Activated CD8-positive, alpha-beta memory T cell treated with anti-CD3 and anti-CD28 coated beads for 4 hours (primary cell): ENCODE results near the gene GPR65.

Source experiments
- DNase-seq, 2 donors: peaks; one replicate each; pipeline ENCODE4 v3.0.0-alpha.2; 2020; ENCODE audit warnings: low read depth in 2 of 2

GPR65 gene

DNA sequence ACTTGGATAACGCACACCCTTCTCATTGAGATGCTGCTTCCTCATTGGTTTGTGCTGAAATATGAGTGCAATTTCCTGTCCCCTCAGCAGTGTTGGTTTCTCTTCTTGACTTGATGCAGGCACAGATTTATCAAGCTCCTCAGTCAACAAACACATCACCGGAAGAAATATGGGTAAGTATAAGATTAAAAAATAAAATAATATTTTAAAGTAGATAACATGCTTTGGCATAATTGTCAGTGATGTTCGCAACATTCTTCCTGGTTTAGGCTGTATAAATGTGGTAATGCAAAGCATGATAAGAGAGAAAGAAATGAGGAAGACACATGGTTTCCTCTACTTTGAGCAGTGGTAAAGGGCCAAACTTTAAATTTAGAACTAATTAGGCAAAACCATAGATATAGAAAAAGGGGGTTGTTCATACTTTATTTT is at the start of gene GPR65:
GPR65 (plus strand) TSS at position 86 of the 432 bp plus-strand sequence. CDS start 5,713 bp downstream, outside the sequence.
- DNase-seq = no peak

DNA sequence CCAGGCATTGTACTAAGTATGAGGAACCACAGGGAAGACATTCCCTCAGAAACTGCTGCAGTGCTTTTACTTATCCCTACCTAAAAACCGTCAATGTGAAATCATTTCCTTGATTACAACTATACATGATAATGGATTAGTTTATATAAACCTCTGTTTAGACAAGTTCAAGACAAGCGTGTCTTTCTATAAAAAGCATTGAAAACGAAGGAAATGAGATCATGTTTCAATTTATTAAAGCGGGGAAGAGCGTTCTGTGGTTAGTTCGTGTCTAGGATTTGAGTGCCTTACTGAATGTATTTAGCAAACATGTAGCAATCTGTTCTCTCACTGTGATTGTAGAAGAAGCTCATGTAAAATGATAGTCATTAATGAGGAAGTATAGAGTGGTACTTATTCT is 49.4 kb upstream of the GPR65 start:
- DNase-seq = no peak

DNA sequence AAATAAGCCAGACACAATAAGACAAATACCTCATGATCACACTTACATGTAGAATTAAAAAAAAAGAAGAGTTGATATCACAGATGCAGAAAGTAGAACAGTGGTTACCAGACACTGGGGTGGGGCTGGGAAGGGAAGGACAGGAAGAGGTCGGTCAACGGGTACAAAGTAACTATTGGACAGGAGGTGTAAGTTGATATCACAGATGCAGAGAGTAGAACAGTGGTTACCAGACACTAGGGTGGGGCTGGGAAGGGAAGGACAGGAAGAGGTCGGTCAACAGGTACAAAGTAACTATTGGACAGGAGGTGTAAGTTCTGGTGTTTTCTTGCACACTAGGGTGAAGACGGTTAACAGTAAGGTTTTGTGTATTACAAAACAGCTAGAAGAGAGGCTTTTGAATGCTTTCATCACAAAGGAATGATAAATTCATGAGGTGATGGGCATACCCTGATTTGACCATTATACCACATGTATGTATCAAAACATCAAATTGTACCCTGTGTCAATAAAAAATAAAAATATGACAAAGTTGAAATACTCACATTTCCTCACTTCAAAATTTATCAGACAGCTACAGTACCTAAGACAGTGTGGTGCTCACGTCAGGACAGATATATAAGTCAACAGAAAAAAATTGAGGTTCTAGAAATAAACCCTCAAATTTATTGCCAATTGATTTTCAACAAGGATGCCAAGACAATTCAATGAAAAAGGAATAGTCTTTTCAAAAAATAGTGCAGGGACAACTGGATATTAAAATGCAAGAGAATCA is 44.7 kb upstream of the GPR65 start:
- DNase-seq = no peak

- DNase-seq = no peak
Observed at GRCh38 chr14:87961246-87961645, 43.7 kb upstream of the GPR65 start.

GRCh38 chr14:87966816-87967215 is 38.1 kb upstream of the GPR65 start:
- DNase-seq = no peak

DNA sequence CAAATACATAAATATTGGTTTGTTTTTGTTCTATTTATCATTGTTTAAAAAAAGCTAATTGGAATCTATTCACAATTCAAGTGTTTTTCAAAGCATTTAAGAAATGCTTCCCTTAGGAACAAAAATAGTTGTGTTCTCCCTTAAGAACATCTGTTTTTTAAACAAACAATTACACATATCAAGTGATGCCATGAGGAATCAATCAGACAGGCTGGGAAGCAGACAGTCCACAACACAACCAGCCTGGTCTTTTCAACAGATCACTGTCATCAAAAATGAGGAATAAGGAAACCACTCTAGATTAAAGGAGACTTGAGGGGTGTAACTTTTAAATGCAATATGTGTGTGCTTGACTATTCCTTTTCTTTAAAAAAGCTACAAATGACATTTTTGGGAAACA is 37.4 kb upstream of the GPR65 start:
- DNase-seq = no peak

DNA sequence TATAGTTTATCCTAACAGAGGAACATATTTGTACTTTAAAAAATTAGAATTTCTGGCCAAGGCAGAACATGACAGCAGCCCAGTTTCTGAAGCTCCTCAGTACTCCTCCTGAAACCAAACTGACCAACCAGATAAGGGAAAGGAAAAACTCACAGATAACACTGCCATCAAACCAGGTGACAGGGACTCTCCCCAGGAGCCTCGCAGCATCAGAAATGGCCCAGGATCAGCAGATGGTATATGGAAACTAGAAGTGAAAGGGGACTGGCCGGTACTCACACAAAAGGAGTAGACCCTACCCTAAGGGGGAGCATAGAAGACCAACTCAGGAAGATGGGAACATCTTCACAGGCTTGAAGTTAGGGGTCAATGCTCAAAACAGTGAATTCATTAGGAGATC is 33.9 kb upstream of the GPR65 start:
- no peak for DNase-seq

GRCh38 chr14:87975636-87976035 is 29.3 kb upstream of the GPR65 start:
- DNase-seq = no peak

GRCh38 chr14:87979689-87980088 is 25.2 kb upstream of the GPR65 start:
- DNase-seq = no peak

DNA sequence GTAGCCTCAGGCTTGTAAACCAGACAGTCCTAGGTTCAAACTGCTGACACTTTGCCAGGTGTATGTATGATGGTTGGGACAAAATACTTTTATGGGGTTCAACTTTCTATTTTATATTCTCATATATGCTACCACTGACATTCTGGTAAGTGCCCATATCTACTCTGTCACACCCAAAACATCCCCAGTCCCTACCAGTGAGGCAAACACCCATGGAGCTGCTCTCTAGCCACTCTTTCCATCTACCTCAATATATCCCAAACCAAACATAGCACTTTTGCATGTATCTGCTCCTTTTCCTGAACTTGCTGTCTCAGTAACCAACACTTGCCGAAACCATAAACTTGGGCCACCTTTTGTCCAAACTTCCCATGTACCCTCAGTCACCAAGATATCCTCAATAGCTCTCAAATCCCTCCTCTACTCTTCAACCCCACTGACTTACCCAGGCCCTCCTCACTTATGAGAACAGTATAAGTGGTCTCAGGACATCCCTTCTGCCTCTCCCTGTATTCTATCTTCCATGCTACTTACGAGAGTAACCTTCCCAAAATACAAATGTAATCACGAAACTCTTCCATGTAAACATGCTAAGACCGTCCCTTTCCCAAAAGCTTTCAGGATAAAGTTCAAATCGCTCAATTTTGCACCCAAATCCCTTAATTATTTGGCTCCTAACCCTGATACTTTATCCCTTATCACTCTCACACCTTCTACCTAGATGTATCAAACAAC is 15.5 kb upstream of the GPR65 start:
- no peak for DNase-seq

DNA sequence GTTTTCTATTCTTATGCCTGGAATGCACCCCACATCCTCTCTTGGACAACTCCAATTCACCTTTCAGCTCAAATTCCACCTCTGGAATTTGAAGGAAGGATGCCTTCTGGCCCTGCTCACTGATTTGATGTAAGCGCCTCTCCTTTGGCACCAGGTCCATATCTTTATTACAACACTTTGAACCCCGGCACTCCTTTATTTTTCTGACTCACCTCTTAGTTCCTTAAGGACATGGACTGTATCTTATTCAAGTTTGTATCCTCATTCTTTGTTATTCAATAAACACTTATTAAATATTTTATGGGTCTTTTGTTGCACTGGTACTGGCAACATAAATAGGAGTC is 15.0 kb upstream of the GPR65 start:
- no peak for DNase-seq

GRCh38 chr14:87990682-87991081 is 14.3 kb upstream of the GPR65 start:
- DNase-seq = no peak

GRCh38 chr14:87992346-87992717 is 12.6 kb upstream of the GPR65 start:
- no peak for DNase-seq

- DNase-seq = peak; percentile 89
Observed at GRCh38 chr14:87992718-87993628, 12.0 kb upstream of the GPR65 start, which contains the start of gene GALC. Gene GALC (minus strand): TSS chr14:87993182. CDS start chr14:87993164, 18 bp downstream.

GRCh38 chr14:87994974-87995373 is 10.0 kb upstream of the GPR65 start:
- no peak for DNase-seq

- no peak for DNase-seq
Observed at GRCh38 chr14:87995500-87996290, 9.2 kb upstream of the GPR65 start.

- no peak for DNase-seq
Observed at GRCh38 chr14:87996291-87996592, 8.7 kb upstream of the GPR65 start.

GRCh38 chr14:87998482-87998881 is 6.5 kb upstream of the GPR65 start:
- DNase-seq = no peak

- DNase-seq = no peak
Observed at GRCh38 chr14:87999277-87999676, 5.7 kb upstream of the GPR65 start.

DNA sequence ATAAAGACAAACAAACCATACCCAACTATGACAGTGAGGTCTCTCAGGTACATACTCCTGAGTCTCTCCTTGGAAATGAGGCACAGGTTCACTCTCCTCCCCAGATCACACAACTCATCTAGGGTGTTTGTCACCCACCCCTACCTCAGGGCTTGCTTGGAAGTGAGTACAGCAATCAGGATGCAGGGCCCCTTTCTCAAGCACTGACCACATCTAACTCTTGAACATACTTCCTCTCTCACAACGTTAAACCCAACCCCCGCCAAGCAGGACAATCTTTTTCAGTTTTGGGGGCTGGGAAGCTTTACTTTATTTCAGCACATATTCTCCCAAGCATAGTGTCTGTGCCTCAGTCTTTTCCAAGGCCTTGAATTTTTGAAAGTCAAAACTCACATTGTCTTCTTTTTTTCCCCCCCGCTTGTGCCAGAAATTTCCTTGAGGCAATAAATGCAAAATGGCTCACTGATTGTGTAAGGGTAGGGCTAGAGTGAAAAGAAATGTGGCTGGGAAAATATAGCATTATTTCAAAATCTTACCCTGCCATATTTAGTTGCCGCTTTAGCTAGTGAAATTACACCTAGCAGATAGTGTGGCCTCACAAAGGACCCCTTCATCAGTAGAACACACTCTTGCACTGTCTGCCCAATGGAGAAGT is 2.4 kb upstream of the GPR65 start:
- no peak for DNase-seq

GRCh38 chr14:88003425-88003824 is 1.5 kb upstream of the GPR65 start:
- DNase-seq = no peak
